ENCODE data around the gene UCK1.

Gene UCK1

GRCh38 chr9:131473891-131474290 is 57.2 kb downstream of the UCK1 start:
- no peak overlapping the region for H2BK12ac ChIP-seq (ENCODE audit: low read length)
- H2BK5ac ChIP-seq (ENCODE audit: low read length): no peak overlapping the region
- peaks cover 78 to 98% of the 10 kb centered on the region in 2 donors for H3K36me3 ChIP-seq (replicated peaks in 1 of 2; ENCODE audit: control insufficient read depth in 2 of 2, insufficient read depth in 2 of 2, low read length in 2 of 2)
- H3K27me3 ChIP-seq (ENCODE audit: control insufficient read depth in 3 of 3, insufficient read depth in 3 of 3, low read depth in 1 of 3, low read length in 3 of 3): no peaks in the 10 kb centered on the region
- no peak for DNase-seq (ENCODE audit: low spot score)
- H3K4me1 ChIP-seq (ENCODE audit: control insufficient read depth in 2 of 2, insufficient read depth in 1 of 2, low read depth in 1 of 2, low read length in 2 of 2): peaks cover 0 to 1% of the 10 kb centered on the region in 2 donors
- no peak overlapping the region for H3K23ac ChIP-seq (ENCODE audit: low read depth, low read length, poor library complexity)
- no peaks in the 10 kb centered on the region for H3K9me3 ChIP-seq (replicated peaks in 1 of 2; ENCODE audit: control insufficient read depth in 2 of 2, insufficient read depth in 1 of 2, low read depth in 1 of 2, low read length in 2 of 2)
- H2AK5ac ChIP-seq (ENCODE audit: low read depth, low read length): no peak overlapping the region
- H3K79me1 ChIP-seq (ENCODE audit: low read depth, low read length): peaks cover 10% of the 10 kb centered on the region
- H3K27ac ChIP-seq (replicated peaks; ENCODE audit: low read length): peak overlapping the region; percentile 43
- no peak overlapping the region for H3K9ac ChIP-seq (ENCODE audit: low read depth, low read length, poor library complexity)
- no peak overlapping the region for H3K4me2 ChIP-seq (ENCODE audit: insufficient read depth, low read length, poor library complexity, severe bottlenecking)
- no peak overlapping the region for H3K4ac ChIP-seq (ENCODE audit: low read length)
- no peak overlapping the region for H4K91ac ChIP-seq (ENCODE audit: low read depth, low read length, poor library complexity)
- no peak overlapping the region for H3K18ac ChIP-seq (ENCODE audit: low read length)
- peak overlapping the region; percentile 30 for H2BK120ac ChIP-seq (ENCODE audit: low read depth, low read length)
- no peak overlapping the region for H2BK15ac ChIP-seq (ENCODE audit: low read length)
- no peak overlapping the region for H2AFZ ChIP-seq (ENCODE audit: low read length)
- no peak overlapping the region for H3K14ac ChIP-seq (ENCODE audit: low read length)
- H4K8ac ChIP-seq (ENCODE audit: low read depth, low read length): no peak overlapping the region
- WGBS, 2 donors (ENCODE audit: extremely low coverage in 2 of 2, insufficient read length in 2 of 2, insufficient replicate concordance in 1 of 2): no CpG with 5 or more reads among the region's 10 CpGs
- no peak overlapping the region for H3K4me3 ChIP-seq (ENCODE audit: low read length in 2 of 2)

Small RNA genes within 50 kb of the gene (small RNA-seq; reads per million reads assigned to genes)
- gene SNORD62A (ENCODE audit: insufficient read depth) (4.3 reads per million, percentile 11 among the genes with 10 or more reads in this experiment), gene SNORD62B (ENCODE audit: insufficient read depth) (7.1 reads per million, percentile 39 among the genes with 10 or more reads in this experiment)
